Right kidney (tissue), 9 donors: ENCODE results near the gene OR5B21.

ENCODE experiments used
- DNase-seq: peaks from one replicate; pipeline ENCODE4 v3.0.0-alpha.2; 2016
- long read RNA-seq, 8 donors: transcript quantifications; one replicate each; lab custom pipeline, GENCODE V29; 2026

Gene OR5B21
- long read RNA-seq, donor 1: 0 reads
- long read RNA-seq, donor 2: 0 reads
- long read RNA-seq, donor 3: 0 reads
- long read RNA-seq, donor 4: 0 reads
- long read RNA-seq, donor 5: 0 reads
- long read RNA-seq, donor 6: 0 reads
- long read RNA-seq, donor 7: 0 reads
- long read RNA-seq, donor 8: 0 reads

DNA sequence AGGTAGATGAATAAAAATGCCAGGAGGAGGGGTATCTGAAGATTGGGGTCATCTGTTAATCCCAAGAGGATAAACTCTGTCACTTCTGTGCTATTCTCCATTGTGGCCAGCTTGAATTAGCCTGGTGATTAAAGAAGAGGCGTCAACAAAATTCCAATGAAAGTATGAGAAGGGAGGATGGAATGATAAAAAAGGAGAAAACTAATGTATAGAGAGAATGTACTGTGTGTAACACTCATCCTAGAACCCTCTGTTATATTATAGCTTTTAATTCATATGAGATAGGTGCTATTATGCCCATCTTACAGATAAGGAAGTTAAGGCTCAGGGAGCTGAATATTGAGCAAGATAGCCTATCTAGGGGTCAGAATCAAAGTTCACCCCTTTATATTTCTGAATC lies at the start of gene OR5B21:
TSS of gene OR5B21 (minus strand) at position 101 of the 400 bp plus-strand sequence. CDS start at position 101, 0 bp downstream.
- no peak for DNase-seq

DNA sequence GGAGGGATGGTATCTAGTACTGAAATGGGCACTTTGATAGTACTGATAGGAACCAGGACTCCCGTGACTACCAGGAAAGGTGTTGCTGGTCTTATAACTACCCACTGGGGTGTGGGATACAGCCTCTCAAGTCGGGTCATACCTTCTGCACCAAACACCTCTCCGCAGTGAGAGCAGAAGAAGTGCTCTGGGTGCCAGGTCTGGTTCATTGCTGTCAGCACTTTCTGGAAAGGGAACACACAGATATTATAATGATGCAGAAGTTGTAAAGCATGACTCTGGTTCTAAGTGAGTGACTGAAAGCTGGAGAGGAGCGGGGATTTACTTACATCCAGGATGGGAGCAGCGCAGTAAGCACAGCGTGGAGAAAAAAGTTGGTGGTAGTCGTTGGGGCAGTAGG lies 41.7 kb upstream of the OR5B21 start:
- DNase-seq: no peak

DNA sequence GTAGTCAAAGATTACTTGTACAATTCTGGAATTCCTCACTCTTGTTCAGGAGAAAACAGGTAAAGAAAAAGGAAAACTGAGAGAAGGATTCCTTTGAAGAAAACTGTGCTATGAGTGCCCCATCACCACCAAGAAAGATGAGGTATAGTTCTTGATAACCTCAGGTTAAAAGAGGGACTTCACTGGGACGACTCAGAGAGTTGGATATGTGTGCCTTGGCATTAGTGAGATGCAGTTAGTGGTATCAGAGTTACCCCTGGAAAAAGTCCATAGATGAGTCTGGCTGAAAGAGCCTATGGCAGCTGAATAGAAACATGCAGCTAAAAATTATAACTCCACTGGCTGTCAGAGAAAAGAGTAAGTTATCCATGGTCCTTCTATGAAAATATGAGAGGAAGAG lies 38.9 kb upstream of the OR5B21 start:
- no peak for DNase-seq

- DNase-seq: no peak
Measured at GRCh38 chr11:58531865-58532341, 24.0 kb upstream of the OR5B21 start.

- DNase-seq: no peak
Measured at GRCh38 chr11:58530236-58530635, 22.3 kb upstream of the OR5B21 start.

GRCh38 chr11:58527429-58527828 lies 19.5 kb upstream of the OR5B21 start:
- no peak for DNase-seq

- no peak for DNase-seq
Measured at GRCh38 chr11:58526721-58527120, 18.8 kb upstream of the OR5B21 start.

GRCh38 chr11:58525037-58525614 lies 17.2 kb upstream of the OR5B21 start:
- no peak for DNase-seq

DNA sequence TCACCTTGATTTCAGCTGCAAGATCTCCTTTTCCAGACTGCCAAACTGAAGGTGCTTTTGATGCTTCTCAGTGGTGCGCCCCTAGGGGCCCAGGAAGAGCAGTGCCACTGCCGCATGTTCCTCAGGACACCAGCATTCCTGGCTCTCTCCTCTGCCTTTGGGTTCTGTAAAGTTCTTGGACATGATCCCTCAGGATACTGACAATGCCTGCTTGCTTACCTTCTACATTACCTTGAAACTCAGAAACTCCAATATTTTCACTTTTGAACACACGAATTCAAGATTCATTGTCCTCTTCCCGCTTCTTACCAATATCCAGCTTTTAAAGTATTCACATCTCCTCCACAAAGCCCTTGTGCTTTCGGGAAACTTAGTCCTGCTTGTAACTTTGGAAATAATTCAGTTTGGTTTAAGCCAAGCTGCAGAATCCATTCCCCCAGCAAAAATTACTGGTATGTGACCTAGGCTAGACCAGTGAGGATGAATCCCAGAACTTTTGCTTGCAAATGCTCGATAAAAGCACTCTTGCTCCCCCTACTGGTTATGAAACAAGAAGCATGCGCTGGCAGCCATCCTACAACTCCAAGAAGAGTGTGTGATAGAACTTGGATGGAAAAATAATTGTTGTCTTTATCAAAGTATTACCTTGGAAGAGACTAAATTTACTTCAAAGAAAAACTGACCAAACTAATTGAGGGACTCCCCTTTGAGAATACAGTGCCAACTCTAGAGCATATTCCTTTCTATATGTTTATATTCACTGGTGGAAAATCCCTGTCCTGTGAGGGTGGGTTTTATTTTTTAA lies 16.5 kb upstream of the OR5B21 start:
- peak; percentile 49 for DNase-seq

- DNase-seq: peak; percentile 15
Measured at GRCh38 chr11:58513747-58514367, 6.0 kb upstream of the OR5B21 start.

DNA sequence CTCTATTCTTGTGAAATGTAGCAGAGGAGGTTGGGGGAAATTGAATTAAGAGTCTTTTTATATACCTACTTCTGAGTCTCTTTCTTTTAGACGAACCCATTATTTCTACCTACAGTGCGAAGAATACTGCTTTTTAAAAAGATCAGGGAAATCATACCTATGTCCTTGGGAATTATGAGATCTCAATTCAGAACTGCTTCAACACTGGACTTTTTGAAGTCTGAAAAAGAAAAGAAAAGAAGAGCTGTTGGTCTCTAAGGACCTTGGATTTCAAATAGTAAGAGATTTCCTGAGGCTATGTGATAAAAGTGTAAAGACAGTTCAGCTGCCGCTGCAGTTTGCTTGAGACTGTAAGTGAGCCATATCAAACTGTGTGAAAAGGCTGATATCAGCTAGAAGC lies 3.7 kb upstream of the OR5B21 start:
- no peak for DNase-seq

GRCh38 chr11:58509748-58510147 lies 1.8 kb upstream of the OR5B21 start:
- no peak for DNase-seq

DNA sequence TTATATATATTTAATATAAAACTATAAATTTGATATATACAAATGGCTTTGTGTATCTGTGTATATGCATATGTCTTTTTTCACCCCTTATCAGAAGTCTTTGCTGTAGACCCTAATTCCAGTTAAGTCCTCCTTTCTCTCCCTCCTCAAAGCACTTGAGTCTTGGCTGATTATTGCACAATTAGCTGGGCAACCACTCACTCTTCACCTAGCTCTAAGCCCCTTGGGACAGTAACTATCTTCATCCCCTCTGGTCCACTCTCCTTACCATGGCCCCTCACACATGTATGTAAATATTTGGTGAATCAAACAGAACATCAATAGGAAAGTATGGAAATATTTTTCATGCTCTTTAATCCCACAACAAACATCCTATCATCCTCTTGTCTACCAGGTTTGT lies 909 bp upstream of the OR5B21 start:
- no peak for DNase-seq

GRCh38 chr11:58507355-58507754 lies 550 bp downstream of the OR5B21 start:
- DNase-seq: no peak

GRCh38 chr11:58506935-58507334 lies 970 bp downstream of the OR5B21 start:
- DNase-seq: no peak

DNA sequence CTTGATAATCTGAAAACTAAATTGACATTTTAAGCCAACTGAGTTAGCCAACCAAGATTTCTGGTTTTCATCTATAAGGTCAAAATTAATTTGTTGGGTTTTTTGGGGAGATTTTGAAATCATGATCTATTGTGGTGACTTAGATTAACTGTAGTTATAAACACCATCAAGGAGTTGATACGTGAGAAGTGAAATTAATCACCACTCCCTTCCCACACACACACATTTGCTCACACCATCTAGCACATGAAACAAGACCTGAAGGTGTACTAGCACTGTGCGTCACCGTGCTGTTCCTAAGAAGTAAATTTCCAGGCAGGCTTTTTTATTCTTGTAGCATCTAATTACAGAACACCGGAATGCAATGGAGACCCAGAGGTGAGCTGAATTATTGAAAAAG lies 2.1 kb downstream of the OR5B21 start:
- no peak for DNase-seq

GRCh38 chr11:58504232-58504631 lies 3.7 kb downstream of the OR5B21 start:
- DNase-seq: no peak

GRCh38 chr11:58503361-58503856 lies 4.5 kb downstream of the OR5B21 start:
- DNase-seq: no peak

DNA sequence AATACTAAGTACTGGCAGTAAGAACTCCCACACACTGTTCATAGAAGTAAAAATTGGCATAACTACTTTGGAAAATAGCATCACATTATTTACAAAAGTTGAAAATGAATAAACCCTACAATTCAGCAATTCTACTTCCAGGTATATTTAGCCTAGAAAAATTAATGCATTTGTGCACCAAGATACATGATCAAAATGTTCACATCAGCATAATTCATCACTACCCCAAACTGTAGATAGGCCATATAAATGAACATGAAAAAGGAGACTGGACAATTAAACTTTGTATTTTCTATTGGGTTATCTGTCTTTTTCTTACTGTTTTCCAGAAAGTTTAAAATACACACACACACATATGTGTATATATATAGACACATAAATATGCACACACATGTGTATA lies 5.9 kb downstream of the OR5B21 start:
- DNase-seq: no peak

- DNase-seq: no peak
Measured at GRCh38 chr11:58498464-58498863, 9.4 kb downstream of the OR5B21 start.

DNA sequence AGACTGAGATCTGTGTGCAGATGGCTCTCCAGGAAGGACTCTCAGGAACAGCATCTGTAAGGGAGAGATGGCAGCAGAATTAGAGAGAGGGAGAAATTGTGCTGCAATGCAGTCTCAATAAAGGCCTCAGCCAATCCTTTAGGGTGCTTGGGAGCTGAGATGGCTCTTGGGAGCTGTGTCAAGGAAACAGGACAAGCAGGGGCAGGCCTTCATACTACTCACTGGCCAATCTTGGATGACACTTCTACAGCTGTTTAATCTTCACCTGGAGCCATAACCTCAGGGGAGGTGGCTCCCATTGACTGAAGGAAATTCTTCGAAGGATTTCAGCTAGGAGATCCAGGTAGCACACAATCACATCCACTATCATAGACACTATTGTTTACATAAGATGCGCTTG lies 10.0 kb downstream of the OR5B21 start:
- no peak for DNase-seq

DNA sequence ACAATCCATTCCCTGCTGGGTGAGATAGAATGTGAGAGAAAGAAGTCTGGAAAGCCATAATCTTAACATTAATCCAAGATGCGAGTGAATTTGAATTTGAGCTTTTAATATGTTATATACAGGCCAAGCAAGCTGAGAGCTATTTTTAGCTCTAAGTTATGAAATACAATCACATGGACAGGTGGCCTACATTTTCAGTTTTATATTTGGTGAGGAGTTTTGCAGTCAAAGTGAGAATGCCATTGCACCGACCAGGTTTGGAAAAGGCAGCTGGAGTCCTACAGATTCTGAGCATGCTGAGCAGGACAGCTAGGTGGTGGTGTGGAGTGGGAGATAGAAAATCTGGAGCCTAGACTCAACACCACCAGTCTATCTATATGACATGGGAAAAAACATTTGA lies 12.0 kb downstream of the OR5B21 start:
- DNase-seq: no peak

DNA sequence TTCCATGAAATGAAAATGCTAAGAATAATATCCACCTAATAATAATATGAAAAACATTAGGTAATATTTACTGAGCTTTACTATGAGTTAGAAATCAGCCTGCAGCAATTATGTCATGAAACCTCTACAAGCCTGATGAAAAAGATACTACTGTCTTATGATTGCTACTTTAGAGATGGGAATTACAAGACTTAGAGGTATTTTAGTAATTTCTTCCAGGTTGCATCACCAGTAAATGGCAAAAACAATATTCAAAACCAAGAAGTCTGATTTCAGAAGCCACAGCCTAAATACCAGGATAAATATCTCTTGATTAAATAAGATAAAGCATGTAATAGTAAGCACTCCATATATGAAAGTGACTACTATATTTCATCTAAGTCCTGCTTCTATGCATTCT lies 13.8 kb downstream of the OR5B21 start:
- no peak for DNase-seq
